Kidney capillary endothelial cell (primary cell): ENCODE measurements around the gene ZNF492.
"Not testable (repeated sequence)": the region's sequence is repeated elsewhere in the genome, so short reads cannot be mapped to it uniquely, and the experiment has no call there.

Experiments
- DNase-seq: peaks from one replicate; pipeline ENCODE4 v3.0.0-alpha.2; 2018; ENCODE audit warnings: low spot score

Gene ZNF492

GRCh38 chr19:22617614-22618320, 16.4 kb upstream of the ZNF492 start:
- no peak for DNase-seq

GRCh38 chr19:22619371-22619770, 14.8 kb upstream of the ZNF492 start:
- DNase-seq, result no peak

GRCh38 chr19:22619932-22620331, 14.2 kb upstream of the ZNF492 start:
- no peak for DNase-seq

DNA sequence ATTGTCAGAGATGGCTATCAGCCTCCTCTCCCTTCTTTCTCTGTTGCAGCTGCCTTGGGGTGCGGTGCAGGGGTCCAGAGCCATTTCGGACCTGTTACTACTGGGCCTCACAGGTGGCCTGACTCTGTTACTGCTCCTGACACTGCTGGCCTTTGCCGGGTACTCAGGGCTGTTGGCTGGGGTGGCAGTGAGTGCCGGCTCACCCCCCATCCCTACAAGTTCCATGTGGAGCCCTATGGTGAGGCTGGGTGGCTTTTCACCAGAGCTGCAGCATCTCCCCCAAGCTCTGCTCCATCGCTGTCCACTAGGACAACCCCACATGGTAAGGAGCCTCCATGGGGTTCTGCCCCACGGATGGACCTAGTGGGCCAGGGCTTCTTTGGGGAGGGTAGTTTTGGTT, 13.7 kb upstream of the ZNF492 start:
- DNase-seq, result no peak

- no peak for DNase-seq
These were observed 13.2 kb upstream of the ZNF492 start for GRCh38 chr19:22620912-22621311.

DNA sequence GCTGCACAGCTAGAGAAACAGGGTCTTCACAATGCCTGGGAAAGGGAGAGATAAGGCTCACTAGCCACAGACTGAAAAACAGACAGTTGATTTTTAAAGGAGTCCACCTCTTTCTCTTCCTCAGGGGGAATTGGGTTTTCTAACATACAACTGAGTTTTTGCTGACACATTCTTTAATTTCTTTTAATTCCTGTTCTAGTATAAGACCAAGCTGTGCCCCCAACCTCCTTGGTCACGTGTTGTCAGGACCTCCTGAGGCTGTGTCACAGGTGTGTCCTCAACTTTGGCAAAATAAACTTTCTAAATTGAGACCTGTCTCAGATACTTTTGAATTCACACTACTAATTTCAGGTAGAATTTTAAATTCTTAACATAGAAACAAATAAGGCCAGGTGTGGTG, 12.1 kb upstream of the ZNF492 start:
- no peak for DNase-seq

DNA sequence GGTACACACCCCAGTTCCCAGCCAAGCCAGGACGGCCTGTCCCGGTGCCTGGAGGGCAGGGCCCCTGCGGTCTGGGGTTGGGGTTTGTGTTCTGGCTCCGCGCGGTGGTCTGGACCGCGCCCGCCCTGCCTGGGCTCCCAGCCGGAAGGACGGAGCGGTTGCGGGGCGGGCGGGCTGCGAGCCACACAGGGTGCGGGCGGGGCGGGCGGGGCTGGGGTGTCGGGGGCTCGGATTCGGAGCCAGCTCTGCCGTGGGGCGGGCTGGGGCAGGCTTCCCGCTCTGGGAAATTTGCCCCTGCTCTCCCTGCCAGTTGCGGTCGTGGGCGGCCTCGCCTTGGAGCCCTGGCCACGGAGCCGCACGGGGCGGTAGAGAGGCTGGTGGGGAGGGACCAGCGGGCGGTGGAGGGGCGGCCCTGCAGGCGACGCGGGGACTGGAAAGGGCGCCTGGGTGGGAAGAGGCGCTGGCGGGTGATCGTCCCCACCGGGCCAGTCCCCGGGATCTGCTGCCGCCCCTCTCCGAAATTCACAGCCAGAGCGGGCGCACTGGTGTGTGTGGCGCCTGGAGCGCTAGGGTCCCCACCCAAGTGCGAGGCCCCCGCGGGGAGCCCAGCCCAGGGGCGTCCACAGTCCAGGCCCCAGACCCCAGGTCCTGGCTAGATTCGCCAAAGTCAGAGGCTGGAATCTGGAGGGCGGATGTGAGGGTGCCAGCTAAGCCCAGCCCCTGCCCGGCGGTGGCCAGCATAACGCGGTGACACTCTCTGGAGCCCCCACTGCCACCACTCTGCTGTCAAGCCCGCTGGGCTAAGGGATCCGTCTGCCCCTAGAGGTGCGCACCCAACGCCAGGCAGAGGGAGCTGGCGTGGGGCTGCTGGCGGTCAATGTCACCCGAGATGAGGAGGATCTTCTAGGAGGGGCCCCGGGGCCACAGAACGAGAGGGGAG, 11.0 kb upstream of the ZNF492 start:
- no peak for DNase-seq

GRCh38 chr19:22623841-22624221, 10.3 kb upstream of the ZNF492 start:
- DNase-seq, result no peak

DNA sequence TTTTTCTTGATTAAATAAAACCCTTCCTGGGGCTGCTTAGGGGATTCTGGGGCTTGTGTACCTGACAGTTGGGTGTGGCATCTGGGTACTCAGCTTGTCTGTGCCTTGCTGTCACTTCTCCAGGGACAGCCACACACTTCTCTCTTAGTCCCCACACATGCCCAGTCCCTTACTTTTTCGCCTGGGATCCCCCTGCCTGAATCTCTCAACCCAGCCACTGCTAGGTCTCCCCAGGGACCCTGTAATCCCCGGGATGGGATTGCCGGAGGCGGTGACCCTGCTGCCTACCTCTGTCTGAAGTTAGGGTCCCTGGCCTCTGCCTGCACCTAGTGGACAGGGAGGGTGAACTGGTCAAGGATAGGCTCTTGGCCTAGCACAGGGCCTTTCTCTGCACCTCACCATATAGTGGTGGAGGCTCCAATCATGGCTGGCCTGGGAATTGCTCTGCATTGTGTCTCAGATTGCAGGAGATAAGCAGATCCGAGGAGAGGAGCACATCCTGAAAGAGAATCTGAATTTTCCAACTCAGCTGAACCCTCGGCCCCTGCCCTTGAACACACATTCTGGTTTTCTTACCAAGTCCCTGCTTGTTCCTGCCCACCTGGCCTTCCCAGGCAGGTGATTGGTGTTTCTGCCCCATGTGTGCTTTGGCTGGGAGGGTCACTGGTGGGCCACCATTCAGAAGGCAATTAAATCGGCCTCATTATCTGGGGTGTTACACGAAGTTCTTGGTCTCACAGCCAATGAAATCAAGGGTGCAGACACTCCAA, 8.7 kb upstream of the ZNF492 start:
- no peak for DNase-seq

GRCh38 chr19:22627526-22627925, 6.6 kb upstream of the ZNF492 start:
- DNase-seq, result no peak

DNA sequence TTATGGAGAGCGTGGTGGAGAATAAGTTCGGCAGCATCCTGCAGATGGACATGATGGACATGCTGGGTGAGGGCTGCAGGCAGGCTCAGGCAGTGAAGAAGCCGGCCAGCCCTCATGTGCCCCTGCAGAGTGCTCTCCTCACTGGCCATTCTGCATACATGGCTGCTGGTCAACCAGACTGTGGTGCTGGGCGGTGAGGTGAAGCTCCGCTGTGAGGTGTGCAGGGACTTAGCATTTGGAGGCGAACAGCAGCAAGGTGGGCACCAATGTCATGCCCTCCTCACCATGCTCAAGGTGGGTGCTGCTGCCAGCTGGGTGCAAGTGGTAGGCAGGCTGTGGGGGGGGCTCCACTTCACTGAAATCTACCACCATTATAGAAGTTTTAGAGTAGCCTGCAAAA, 5.7 kb upstream of the ZNF492 start:
- DNase-seq, result no peak

- no peak for DNase-seq
These were observed 315 bp downstream of the ZNF492 start for GRCh38 chr19:22634450-22634827.

GRCh38 chr19:22685493-22685892, 51.4 kb downstream of the ZNF492 start:
- DNase-seq, result not testable (repeated sequence)

GRCh38 chr19:22702661-22703060, 68.5 kb downstream of the ZNF492 start:
- not testable (repeated sequence) for DNase-seq

- DNase-seq, result not testable (repeated sequence)
These were observed 69.0 kb downstream of the ZNF492 start for GRCh38 chr19:22703096-22703495.

GRCh38 chr19:22708983-22709382, 74.9 kb downstream of the ZNF492 start:
- no peak for DNase-seq
